HepG2 (cell line): ENCODE data around the gene DOCK1. TPM values are rescaled to one million over a fixed set of nuclear protein-coding genes. Genes with fewer than 3 reads are reported as not detected.

Experiments
- FOXK2 ChIP-seq: fragments of 450-650 bp; IDR thresholded peaks from 2 replicates; pipeline ENCODE4 v1.6.1; 2016
- MIER3 ChIP-seq: IDR thresholded peaks from 2 replicates; pipeline ENCODE4 v1.6.1; 2016; ENCODE audit warnings: missing compliant biosample characterization, borderline replicate concordance
- NR2F6 ChIP-seq, 2 experiments: IDR thresholded peaks; 2 replicates each; pipeline ENCODE4 v1.6.1; 2016; ENCODE audit warnings: antibody characterized with exemption in 1 of 2, mild to moderate bottlenecking in 1 of 2
- RFX1 ChIP-seq: fragments of 450-650 bp; IDR thresholded peaks from 2 replicates; pipeline ENCODE4 v1.6.1; 2017
- RXRB ChIP-seq: IDR thresholded peaks from 2 replicates; pipeline ENCODE4 v1.6.1; 2016; ENCODE audit warnings: borderline replicate concordance, missing genetic modification reagents, missing compliant biosample characterization
- TRAFD1 ChIP-seq: sonication (generic); formaldehyde crosslinking; IDR thresholded peaks from 2 replicates; pipeline ENCODE4 v1.5.1; 2020; ENCODE audit warnings: missing genetic modification reagents, mild to moderate bottlenecking, borderline replicate concordance
- ZNF225 ChIP-seq: sonication (generic); formaldehyde crosslinking; IDR thresholded peaks from 2 replicates; pipeline ENCODE4 v1.4.0; 2020; ENCODE audit warnings: mild to moderate bottlenecking, missing genetic modification reagents
- ZNF354B ChIP-seq: sonication (generic); formaldehyde crosslinking; IDR thresholded peaks from 2 replicates; pipeline ENCODE4 v1.8.0; 2022; ENCODE audit warnings: mild to moderate bottlenecking, missing genetic modification reagents
- ZNF580 ChIP-seq: IDR thresholded peaks from 2 replicates; pipeline ENCODE4 v1.6.1; 2016; ENCODE audit warnings: low read depth, borderline replicate concordance
- ZNF598 ChIP-seq: sonication (generic); formaldehyde crosslinking; IDR thresholded peaks from 2 replicates; pipeline ENCODE4 v1.5.1; 2020; ENCODE audit warnings: mild to moderate bottlenecking, missing genetic modification reagents, borderline replicate concordance
- ZNF652 ChIP-seq: IDR thresholded peaks from 2 replicates; pipeline ENCODE4 v1.6.1; 2016; ENCODE audit warnings: low read depth, borderline replicate concordance
- ZNF775 ChIP-seq: sonication (generic); formaldehyde crosslinking; IDR thresholded peaks from 2 replicates; pipeline ENCODE4 v1.4.0; 2020; ENCODE audit warnings: missing genetic modification reagents, mild to moderate bottlenecking, moderate library complexity, borderline replicate concordance
- polyA plus RNA-seq, 8 experiments: library from polyadenylated mRNA; depleted of rRNA in 3 of 8; stranded (reverse) in 7 of 8; unstranded in 1 of 8; fragments of >200 nt; fragmentation: Illumina TruSeq in 4 of 8; extraction: Trizol in 4 of 8; gene quantifications; 2 replicates each; pipeline versions ENCODE4 v1.2.1 to v1.2.3, GENCODE V29; 2011 to 2016; ENCODE audit warnings: low read depth in 4 of 8, missing spikeins in 1 of 8, mixed read lengths in 1 of 8; ENCODE audit not compliant: insufficient read depth in 1 of 8
- total RNA-seq, 5 experiments: library from RNA; depleted of rRNA; stranded (reverse); fragments of >200 nt; fragmentation: Illumina TruSeq; extraction: Trizol; gene quantifications; 2 replicates each; pipeline ENCODE4 v1.2.3, GENCODE V29; 2016; ENCODE audit warnings: low read depth in 1 of 5
- TF ChIP-seq, protein P1 (sequence below): IDR thresholded peaks from 2 replicates; pipeline ENCODE4 v1.6.1; 2012; ENCODE audit warnings: low read depth, low read length, improper control_type of control experiment
- TF ChIP-seq, protein P2 (sequence below): sonication (generic); formaldehyde crosslinking; conservative IDR thresholded peaks from 2 replicates; pipeline ENCODE4 v1.4.0; 2020; ENCODE audit warnings: missing genetic modification reagents
- TF ChIP-seq, protein P3 (sequence below), 2 experiments: fragments of 450-650 bp in 1 of 2; sonication (generic) in 1 of 2; formaldehyde crosslinking in 1 of 2; IDR thresholded peaks; 2 replicates each; pipeline versions ENCODE4 v1.6.1 to v1.8.0; 2016 to 2022; ENCODE audit warnings: antibody characterized with exemption in 1 of 2, mild to moderate bottlenecking in 1 of 2, missing genetic modification reagents in 1 of 2

DOCK1 gene
- total and polyA plus RNA-seq, 2 of the 13 experiments (the other 11 are each of a cell fraction or from before 2014, with no cell fraction given), result 8.3 to 25.5 TPM

GRCh38 chr10:127300868-127301321 is 395.7 kb downstream of the DOCK1 start (continued):
- TF ChIP-seq ZNF775 (0 out of 2 replicates have a peak, but pooled peaks have one; percentile 25), NR2F6 (IDR thresholded peaks at IDR 0.05) (no peak), NR2F6 (CRISPR knock-in tag; IDR thresholded peaks at IDR 0.05) (peak; percentile 10; the same call in 1 of the 2 replicates), ZNF652 (peak; percentile 58; the same call in 1 of the 2 replicates), ZNF354B (CRISPR knock-in tag) (no peak), FOXK2 (no peak), RXRB (CRISPR knock-in tag) (peak; percentile 47; the same call in 1 of the 2 replicates), ZNF580 (CRISPR knock-in tag) (0 out of 2 replicates have a peak, but pooled peaks have one; percentile 13), RFX1 (no peak), ZNF225 (CRISPR knock-in tag) (no peak; the same call in 1 of the 2 replicates), TRAFD1 (CRISPR knock-in tag) (no peak), MIER3 (CRISPR knock-in tag) (peak; percentile 72), ZNF598 (CRISPR knock-in tag) (peak; percentile 75; the same call in 1 of the 2 replicates)
- TF ChIP-seq, protein P1, sequence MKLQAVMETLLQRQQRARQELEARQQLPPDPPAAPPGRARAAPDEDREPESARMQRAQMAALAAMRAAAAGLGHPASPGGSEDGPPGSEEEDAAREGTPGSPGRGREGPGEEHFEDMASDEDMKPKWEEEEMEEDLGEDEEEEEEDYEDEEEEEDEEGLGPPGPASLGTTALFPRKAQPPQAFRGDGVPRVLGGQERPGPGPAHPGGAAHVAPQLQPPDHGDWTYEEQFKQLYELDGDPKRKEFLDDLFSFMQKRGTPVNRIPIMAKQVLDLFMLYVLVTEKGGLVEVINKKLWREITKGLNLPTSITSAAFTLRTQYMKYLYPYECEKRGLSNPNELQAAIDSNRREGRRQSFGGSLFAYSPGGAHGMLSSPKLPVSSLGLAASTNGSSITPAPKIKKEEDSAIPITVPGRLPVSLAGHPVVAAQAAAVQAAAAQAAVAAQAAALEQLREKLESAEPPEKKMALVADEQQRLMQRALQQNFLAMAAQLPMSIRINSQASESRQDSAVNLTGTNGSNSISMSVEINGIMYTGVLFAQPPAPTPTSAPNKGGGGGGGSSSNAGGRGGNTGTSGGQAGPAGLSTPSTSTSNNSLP, result peak; percentile 49; the same call in 1 of the 2 replicates
- TF ChIP-seq, protein P2, sequence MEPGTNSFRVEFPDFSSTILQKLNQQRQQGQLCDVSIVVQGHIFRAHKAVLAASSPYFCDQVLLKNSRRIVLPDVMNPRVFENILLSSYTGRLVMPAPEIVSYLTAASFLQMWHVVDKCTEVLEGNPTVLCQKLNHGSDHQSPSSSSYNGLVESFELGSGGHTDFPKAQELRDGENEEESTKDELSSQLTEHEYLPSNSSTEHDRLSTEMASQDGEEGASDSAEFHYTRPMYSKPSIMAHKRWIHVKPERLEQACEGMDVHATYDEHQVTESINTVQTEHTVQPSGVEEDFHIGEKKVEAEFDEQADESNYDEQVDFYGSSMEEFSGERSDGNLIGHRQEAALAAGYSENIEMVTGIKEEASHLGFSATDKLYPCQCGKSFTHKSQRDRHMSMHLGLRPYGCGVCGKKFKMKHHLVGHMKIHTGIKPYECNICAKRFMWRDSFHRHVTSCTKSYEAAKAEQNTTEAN, result peak; percentile 69
- TF ChIP-seq, protein P3, sequence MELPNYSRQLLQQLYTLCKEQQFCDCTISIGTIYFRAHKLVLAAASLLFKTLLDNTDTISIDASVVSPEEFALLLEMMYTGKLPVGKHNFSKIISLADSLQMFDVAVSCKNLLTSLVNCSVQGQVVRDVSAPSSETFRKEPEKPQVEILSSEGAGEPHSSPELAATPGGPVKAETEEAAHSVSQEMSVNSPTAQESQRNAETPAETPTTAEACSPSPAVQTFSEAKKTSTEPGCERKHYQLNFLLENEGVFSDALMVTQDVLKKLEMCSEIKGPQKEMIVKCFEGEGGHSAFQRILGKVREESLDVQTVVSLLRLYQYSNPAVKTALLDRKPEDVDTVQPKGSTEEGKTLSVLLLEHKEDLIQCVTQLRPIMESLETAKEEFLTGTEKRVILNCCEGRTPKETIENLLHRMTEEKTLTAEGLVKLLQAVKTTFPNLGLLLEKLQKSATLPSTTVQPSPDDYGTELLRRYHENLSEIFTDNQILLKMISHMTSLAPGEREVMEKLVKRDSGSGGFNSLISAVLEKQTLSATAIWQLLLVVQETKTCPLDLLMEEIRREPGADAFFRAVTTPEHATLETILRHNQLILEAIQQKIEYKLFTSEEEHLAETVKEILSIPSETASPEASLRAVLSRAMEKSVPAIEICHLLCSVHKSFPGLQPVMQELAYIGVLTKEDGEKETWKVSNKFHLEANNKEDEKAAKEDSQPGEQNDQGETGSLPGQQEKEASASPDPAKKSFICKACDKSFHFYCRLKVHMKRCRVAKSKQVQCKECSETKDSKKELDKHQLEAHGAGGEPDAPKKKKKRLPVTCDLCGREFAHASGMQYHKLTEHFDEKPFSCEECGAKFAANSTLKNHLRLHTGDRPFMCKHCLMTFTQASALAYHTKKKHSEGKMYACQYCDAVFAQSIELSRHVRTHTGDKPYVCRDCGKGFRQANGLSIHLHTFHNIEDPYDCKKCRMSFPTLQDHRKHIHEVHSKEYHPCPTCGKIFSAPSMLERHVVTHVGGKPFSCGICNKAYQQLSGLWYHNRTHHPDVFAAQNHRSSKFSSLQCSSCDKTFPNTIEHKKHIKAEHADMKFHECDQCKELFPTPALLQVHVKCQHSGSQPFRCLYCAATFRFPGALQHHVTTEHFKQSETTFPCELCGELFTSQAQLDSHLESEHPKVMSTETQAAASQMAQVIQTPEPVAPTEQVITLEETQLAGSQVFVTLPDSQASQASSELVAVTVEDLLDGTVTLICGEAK (IDR thresholded peaks at IDR 0.05), result no peak
- TF ChIP-seq, protein P3 (CRISPR knock-in tag; IDR thresholded peaks at IDR 0.05), result no peak
